8988T (cell line): ENCODE results near the gene AKIRIN1.
"Not testable (repeated sequence)": the region's sequence is repeated elsewhere in the genome, so short reads cannot be mapped to it uniquely, and the experiment has no call there.

Source experiments
- DNase-seq: peaks from one replicate; pipeline ENCODE4 v3.0.0; 2011

Gene AKIRIN1, protein sequence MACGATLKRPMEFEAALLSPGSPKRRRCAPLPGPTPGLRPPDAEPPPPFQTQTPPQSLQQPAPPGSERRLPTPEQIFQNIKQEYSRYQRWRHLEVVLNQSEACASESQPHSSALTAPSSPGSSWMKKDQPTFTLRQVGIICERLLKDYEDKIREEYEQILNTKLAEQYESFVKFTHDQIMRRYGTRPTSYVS

DNA sequence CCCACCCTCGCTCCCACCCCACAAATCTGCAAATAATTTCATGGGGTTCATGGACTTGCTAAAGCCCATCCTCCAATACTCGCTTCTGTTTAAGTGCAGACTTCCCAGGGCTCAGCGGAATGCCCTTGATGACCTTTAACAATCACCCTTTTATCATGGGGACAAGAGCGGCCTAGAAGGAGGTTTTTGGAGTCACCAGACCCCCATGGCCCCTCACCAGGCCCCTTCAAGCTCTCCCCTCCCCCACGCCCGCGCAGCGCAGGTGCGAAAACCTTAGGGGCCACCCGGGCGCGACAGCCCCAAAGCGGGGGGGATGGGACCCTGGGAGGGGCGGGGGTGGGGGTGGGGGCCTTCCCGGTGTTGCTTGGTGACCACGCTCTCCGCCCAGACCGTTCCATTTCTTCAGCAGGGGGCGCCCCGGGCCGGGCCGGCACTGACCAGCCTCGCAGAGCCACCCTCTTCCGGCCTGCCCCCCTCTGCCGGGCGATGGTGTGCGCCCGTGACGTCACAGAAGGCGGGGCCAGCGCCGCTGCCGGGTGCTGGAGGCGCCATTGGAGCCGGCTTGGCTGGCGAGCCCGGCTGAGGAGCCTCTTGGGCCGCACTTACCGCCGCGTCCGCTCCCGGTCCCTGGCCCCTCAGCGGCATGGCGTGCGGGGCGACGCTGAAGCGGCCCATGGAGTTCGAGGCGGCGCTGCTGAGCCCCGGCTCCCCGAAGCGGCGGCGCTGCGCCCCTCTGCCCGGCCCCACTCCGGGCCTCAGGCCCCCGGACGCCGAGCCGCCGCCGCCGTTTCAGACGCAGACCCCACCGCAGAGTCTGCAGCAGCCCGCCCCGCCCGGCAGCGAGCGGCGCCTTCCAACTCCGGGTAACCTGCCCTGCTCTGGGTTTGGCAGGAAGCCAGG lies at the start of gene AKIRIN1:
AKIRIN1 (plus strand) TSS at position 539 of the 900 bp plus-strand sequence; CDS start at position 644, 105 bp downstream.
- peak; percentile 88 for DNase-seq

DNA sequence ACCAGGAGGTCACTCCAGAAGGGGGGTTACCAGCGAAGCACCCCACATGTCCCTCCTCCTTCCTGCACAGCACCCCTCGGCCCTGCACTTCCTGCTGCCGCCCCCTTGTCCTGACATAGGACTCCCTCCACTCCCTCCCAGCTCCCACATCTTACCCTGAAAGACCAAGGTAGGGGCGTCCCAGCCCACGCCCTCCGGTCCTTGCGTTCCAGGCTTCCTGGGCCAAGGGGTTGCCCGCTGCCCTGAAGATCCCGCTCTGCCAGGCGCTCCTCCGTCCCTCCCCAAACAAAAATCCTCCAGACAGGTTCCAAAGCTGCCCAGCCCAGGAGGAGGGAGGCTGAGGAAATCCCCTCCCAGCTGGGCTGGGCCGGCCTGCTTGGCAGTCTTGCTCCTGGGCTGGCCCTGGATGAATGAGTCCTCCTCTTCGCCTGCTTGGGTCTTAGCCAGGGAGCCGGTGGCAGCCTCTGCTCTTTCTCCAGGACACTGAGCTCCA lies 49.5 kb upstream of the AKIRIN1 start, which contains the start of gene RHBDL2:
RHBDL2 (minus strand) TSS at position 304 of the 493 bp plus-strand sequence. CDS start 22,618 bp downstream, outside the sequence.
- no peak for DNase-seq

DNA sequence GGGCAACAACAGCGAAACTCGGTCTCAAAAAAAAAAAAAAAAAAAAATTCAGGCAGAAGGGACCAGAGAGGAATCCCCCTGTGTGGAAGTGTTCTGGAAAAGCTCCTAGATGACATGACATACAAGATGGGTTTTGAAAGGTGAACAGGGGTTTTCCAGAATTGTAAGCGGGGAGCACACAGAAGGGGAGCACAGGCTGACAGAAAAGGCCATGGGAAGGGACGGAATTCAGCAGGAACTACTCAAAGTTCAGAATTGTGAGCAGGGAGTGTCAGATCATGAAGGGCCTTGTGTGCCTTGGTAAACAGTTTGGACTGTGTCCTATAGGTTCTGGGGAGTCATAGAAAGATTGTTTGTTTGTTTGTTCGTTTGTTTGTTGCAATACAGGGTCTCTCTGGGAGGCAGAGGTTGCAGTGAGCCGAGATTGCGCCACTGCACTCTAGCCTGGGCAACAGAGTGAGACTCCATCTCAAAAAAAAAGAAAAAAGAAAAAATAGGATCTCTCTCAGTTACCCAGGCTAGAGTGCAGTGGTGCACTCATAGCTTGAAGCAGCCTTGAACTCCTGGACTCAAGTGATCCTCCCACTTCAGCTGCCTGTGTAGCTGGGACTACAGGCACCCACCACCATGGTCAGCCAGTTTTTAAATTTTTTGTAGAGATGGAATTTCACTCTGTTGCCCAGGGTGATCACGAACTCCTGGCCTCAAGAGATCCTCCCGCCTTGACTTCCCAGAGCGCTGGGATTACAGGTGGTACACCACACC lies 48.2 kb upstream of the AKIRIN1 start:
- no peak for DNase-seq

DNA sequence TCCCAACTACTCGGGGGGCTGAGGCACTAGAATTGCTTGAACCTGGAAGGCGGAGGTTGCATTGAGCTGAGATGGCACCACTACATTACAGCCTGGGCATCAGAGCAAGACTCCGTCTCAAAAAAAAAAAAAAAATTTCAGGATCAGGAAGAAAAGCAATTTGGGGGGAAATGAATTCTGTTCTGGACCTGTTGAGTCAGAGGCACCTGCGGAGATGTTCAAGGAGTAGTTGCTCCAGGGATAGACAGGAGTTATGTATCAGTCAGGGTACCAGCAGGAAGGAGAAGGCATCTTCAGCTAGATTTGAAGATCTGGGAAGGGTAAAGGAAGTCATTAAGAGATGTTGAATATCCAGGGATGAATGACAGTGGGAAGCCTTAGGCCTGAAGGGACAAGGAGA lies 46.5 kb upstream of the AKIRIN1 start:
- no peak for DNase-seq

DNA sequence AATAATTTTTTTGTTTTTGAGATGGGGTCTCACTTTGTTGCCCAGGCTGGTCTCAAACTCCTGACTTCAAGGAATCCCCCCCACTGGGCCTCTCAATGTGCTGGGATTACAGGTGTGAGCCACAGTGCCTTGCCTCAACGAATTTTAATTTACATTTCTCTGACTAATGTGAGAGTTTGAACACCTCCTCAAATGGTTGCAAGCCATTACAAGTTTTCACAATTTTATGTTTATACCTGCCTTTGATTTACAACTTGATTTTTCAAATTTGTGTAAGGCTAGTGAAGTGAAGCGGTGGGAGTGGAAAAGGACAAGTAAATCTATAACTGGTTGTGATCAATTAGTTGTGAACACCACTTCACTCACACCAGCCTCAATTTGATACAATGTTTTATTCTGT lies 40.5 kb upstream of the AKIRIN1 start:
- no peak for DNase-seq

DNA sequence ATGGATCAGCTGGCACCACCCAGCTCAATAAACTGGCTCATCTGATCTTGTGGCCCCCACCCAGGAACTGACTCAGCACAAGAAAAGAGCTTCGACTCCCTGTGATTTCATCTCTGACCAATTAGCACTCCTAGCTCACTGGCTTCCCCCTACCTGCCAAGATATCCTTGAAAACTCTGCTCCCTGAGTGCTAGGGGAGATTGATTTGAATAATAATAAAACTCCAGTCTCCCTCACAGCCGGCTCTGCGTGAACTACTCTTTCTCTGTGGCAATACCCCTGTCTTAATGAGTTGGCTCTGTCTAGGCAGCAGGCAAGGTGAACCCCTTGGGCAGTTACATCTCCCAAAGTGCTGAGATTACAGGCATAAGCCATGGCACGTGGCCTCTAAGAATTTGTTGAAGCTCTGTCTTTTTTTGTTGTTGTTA lies 37.6 kb upstream of the AKIRIN1 start:
- DNase-seq, result no peak

DNA sequence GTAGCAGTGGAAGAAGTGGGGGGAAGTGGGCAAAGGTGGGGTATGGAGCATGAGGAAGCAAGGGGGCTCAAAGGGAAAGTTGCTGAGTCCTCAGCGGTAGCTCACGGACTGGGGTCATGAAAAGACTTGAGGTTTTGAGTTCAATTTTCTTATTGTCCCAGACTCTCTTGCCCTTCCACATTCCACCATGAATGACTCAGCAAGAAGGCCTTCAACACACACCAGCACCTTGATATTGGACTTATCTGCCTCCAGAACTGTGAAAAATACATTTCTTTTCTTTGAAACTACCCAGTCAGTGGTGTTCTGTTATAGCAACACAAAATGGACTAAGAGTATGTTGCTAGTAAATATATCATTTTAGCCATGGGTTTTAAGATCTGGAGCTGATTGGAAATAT lies 32.1 kb upstream of the AKIRIN1 start:
- DNase-seq, result no peak

DNA sequence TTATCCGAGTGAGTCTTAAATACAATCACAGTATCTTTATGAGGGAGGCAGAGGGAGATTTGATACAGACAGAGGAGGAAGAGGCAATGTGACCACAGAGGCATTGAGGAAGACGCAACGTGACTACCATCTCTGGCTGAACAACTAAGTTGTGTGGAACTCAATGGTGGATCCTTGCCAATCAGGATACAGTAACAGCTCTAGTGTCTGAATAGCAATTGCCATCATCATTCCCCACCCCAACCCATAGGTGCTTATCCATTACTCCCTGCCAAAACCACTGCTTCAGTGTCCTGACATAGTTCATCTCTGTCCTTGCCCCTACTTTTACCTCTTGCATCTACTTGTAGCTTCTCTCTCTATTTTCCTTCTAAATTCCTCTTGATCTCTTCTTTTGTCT lies 29.0 kb upstream of the AKIRIN1 start:
- DNase-seq, result no peak

DNA sequence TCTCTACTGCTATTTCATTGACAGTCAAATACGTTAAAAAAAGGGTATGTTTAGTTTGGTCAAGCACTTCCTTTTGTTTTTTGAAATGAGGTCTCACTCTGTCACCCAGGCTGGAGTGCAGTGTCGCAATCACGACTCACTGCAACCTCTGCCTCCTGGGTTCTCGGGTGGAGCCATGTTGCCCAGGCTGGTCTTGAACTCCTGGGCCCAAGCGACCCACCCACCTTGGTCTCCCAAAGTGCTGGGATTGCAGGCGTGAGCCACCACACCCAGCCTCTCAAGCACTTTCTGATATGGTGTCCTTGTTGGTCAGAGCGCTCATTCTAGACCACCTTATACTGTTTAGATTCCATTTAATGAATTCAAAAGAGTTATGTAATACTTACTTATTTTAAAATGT lies 28.5 kb upstream of the AKIRIN1 start:
- no peak for DNase-seq

DNA sequence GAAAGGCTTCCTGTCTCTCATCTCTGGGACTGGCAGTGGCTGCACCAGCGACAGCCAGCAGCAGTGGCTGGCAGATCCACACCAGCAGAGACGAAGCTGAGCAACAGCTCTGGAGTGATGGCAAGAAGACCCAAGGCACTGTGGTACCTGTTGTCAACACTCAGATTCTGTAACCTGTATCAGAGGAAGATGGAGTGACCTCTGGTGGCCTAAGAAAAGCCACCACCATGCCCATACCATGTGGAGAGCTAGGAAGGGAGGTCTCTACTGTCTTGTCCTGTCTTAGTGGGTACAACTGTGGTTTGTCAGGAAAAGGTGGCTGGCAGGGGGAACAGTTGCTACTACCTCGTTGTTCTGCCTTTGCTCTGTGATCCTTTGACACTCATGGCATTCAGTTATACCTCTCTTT lies 26.9 kb upstream of the AKIRIN1 start:
- peak; percentile 14 for DNase-seq

DNA sequence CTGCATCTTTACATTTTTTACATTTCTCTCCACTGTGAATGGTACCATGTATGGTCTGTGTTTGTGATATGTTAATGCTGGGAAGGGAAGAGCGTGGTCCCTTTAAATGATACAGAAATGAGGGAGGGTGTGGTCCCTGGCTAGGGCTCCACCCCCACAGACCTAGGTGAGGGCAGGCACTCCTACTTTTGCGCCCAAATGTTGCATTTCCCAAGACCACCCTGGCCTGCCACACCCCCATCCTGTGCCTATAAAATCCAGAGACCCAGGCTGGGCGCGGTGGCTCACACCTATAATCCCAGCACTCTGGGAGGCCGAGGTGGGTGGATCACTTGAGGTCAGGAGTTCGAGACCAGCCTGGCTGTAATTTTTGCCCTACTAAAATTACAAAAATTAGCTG lies 17.9 kb upstream of the AKIRIN1 start:
- DNase-seq, result not testable (repeated sequence)

DNA sequence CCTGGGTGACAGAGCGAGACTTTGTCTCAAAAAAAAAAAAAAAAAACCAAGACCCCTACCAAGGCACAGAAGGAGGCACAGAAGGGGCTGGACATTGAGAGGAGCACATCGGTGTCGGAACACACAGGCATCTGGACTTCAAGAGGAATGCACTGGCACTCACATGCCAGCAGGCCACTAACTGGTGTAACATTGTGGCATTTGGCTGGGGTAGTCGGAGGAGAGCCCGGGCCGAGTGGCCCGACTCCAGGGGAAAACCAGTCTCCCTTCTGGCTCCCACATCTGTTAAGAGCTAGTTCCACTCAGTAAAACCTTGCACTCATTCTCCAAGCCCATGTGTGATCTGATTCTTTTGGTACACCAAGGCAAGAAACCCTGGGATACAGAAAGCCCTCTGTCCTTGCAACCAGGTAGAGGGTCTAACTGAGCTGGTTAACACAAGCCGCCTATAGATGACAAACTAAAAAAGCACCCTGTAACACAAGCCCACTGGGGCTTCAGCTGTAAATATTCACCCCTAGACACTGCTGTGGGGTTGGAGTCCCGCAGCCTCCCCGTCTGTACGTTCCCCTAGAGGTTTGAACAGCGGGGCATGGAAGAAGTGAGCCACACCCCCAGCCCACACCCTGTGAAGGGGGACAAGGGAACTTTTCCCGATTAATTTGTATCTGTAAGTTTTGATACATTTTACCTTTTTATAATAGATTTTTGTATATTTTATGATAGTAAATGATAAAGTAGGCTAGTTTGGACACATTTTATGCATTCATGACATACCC lies 17.2 kb upstream of the AKIRIN1 start:
- no peak for DNase-seq

DNA sequence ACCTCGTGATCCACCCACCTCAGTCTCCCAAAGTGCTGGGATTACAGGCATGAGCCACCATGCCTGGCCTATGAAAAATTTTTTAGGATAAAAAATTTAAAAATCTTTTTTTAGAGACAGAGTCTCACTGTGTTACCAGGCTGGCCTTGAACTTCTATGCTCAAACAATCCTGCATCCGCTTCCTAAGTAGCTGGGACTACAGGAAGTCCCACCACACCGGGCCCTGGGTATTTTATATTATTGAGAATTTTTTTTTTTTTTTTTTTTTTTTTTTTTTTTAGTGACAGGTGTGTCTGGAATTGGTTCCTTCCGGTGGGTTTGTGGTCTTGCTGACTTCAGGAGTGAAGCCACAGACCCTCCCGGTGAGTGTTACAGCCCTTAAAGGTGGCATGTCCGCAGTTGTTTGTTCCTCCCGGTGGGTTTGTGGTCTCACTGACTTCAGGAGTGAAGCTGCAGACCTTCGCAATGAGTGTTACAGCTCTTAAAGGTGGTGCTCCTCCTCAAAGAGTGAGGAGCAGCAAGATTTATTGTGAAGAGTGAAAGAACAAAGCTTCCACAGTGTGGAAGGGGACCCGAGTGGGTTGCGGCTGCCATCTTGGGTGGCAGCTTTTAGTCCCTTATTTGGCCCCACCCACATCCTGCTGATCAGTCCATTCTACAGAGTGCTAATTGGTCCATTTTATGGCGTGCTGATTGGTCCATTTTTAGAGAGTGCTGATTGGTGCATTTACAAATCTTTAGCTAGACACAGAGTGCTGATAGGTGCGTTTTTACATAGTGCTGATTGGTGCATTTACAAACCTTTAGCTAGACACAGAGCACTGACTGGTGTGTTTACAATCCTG lies 13.5 kb upstream of the AKIRIN1 start:
- not testable (repeated sequence) for DNase-seq

DNA sequence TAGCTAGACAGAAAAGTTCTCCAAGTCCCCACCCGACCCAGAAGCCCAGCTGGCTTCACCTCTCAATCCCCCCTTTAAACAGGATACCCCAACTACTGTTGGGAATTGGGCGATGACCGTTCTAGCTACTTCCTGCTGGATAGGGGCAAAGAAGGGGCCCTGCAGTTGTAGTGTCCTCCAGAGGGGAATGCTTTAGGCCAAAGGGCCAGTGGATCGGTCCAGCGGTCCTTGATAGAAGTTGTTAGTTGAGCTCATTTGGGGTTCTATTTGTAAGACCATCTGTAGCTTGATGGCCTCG lies 12.9 kb upstream of the AKIRIN1 start:
- DNase-seq, result not testable (repeated sequence)

DNA sequence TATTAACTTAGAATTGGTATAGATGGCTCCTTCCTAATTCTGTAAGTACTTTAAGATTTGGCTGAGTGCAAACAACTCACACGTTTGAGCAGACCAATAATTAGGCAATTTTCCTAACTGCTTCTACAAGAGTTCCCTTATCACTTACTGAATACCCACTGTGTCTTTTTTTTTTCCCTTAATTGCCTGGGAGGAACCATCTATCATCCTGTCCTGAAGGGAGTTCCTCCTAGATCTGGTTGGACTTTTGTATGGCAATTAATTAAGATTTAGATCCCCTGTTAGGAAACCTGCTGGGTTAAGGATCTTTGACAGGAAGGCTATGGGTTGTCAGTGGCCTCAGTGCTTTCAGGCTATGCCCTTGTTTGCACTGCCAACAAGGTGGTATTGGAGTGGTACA lies 11.7 kb upstream of the AKIRIN1 start:
- not testable (repeated sequence) for DNase-seq

DNA sequence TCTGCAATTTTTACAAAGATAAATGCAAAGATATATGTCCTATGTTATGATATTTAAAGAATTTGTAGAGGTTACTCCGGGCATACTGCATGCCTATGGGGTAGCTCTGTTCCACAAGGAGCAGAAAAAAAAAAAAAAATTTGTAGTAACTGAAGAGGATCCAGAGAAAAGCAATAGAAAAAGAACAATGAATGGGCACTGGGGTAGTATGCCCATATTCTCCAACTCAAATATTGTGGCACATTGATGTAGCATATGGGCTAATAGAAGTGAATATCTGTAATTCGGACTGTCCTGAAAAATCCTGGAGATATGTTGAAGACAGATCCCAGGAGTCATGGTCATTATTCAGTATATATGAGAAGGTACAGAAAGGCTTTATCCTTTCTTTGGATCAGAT lies 1.1 kb upstream of the AKIRIN1 start:
- DNase-seq, result no peak

DNA sequence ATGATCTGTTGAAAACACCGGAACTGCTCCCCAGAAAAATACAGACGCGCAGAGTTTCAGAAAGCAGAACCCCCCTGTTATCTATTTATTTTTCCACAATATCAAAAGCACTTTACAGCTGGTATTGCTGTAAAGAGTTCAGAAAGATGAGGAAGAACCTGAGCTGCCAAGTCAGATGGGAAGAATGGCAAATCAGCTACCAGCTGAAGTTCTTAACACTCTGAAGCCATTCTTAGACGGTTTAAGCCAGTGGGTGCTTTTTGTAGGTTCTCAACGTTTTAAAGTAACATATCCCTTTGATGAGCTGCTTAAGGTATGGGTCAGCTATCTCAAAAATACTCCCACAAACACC lies 714 bp upstream of the AKIRIN1 start:
- DNase-seq, result no peak

DNA sequence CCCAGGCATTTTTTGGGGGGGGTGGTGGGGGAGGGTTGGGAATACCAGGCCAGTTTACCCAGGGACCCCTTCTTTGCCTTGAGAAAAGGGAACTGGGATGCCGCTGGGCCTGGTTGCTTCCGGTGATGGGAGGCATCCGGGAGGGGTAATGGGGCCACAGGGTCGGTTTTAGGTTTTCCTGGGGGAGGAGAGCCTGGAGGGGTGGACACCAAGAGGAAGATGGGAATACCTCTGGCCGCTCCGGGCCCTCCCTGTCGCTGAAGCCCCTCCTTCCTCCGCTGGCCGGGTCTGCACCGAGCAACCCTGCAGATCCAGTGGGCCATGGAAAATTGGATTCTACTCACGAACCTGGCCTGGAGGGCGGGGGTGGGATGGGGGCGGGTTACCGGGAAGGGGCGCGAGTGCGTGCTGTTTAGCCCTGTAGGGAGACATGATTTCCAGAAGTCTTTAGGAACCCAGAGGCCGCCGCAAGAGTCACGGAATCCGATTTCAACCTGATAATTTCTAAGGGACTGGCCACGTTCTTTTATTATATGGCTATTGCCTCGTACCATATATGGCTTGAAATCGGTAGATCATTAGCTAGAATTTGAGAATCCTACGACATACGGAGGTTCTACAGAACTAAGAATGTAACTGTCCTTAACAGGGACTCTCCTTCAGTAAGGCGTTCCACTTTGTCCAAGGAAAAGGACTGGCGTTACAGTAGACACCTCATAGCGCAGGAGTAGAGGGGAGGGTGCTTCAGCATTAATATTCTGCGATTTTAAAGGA lies 749 bp downstream of the AKIRIN1 start:
- DNase-seq, result no peak

DNA sequence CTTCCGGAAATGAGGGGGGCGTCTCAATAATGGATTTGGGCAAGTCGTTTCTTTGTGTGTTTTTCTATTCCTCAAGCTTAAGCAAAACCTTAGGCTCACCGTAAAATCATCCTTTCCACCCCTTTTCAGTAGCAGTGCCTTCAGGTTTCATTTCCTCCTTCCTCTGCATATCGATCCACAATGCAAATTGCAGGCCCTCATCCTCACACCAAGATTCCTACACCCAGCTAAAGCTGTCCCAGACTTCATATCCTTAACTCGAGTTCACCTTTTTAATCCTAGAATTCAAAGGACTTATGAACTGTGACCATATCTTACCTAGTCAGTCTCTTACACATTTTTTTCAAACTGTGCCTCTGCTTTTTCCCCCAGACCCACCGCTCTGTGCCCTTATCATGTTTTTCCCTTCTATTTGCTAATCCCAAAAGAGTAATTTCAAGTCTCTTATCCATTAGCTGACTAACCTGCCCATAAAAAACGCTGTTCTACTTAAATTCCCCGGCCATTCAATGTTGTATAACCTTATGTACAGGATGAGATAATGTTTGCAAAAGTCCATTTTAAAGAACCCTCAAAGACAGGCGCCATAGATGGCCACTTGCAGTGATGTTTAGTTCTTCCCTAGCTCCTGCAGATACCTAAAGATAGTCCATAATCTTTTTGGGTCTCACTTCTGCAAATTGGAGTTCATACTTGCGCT lies 1.5 kb downstream of the AKIRIN1 start:
- DNase-seq, result no peak

DNA sequence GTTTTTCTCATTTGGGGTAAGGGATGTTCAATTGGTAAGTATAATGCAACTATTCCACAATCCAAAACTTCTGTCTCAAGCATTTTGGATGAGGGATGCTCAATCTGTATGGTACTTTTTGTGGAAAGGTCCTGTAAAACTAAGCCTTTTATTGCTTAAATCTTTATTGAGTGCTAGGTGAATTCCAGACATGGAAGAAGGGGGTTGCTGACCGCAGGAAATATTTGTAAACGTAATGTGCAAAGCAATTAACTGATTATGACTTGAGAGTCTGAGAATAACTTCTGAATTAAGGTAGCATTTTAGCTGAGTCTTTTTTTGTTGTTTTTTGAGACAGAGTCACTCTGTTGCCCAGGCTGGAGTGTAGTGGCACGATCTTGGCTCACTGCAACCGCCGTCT lies 3.1 kb downstream of the AKIRIN1 start:
- DNase-seq, result no peak
